ENCODE measurements around the gene INPP5D. TPM values are rescaled to one million over a fixed set of nuclear protein-coding genes. Genes with fewer than 3 reads are reported as not detected.

The INPP5D gene
- total and polyA plus RNA-seq, 12 donors, result 3.4 to 29.4 (median 14.3) TPM

Small RNA genes within 50 kb of the gene (small RNA-seq; reads per million reads assigned to genes)
- gene RN7SL32P, result 0 reads per million in 2 donors

Other genes starting within 250 kb of the INPP5D start
- 1 to 10 TPM in 6 of 9 donors, under 1 TPM in 2, not detected in 1; 0.70 to 4.0 (median 1.7) TPM for gene SNORC, start 190.1 kb upstream of the INPP5D start, total RNA-seq
- gene SNORC, start 190.1 kb upstream of the INPP5D start, polyA plus RNA-seq, result 10 to 100 TPM in 1 of 3 donors, 1 to 10 TPM in 1, under 1 TPM in 1; 0.35 to 12.5 (median 3.1) TPM
- gene NGEF, start 47.1 kb upstream of the INPP5D start, total RNA-seq, result 100 to 1,000 TPM in 1 of 9 donors, 10 to 100 TPM in 8; 32.0 to 258 (median 51.1) TPM
- 100 to 1,000 TPM in 1 of 3 donors, 10 to 100 TPM in 2; 10.1 to 467 (median 28.5) TPM for gene NGEF, start 47.1 kb upstream of the INPP5D start, polyA plus RNA-seq
- gene NEU2, start 27.7 kb upstream of the INPP5D start, total RNA-seq, result not detected
- gene NEU2, start 27.7 kb upstream of the INPP5D start, polyA plus RNA-seq, result not detected
- gene ATG16L1, start 191.3 kb downstream of the INPP5D start, total RNA-seq, result 10 to 100 TPM; 10.9 to 37.7 (median 23.0) TPM
- 10 to 100 TPM; 10.0 to 15.9 (median 12.9) TPM for gene ATG16L1, start 191.3 kb downstream of the INPP5D start, polyA plus RNA-seq
- gene SAG, start 247.5 kb downstream of the INPP5D start, total RNA-seq, result under 1 TPM in 1 of 9 donors, not detected in 8; 0.06 TPM
- gene SAG, start 247.5 kb downstream of the INPP5D start, polyA plus RNA-seq, result under 1 TPM in 1 of 3 donors, not detected in 2; 0.20 TPM